ENCODE measurements around the gene AHDC1. TPM values are rescaled to one million over a fixed set of nuclear protein-coding genes. Genes with fewer than 3 reads are reported as not detected.

AHDC1 gene
- polyA plus RNA-seq, 2 of the 4 experiments (the other 2 are of a cell fraction), result 1.3 to 11.5 TPM

GRCh38 chr1:27513528-27513927, 90.4 kb downstream of the AHDC1 start:
- DNase-seq (ENCODE audit: low read depth in 1 of 2, low spot score in 1 of 2) (no peak), FAIRE-seq (no peak), ATAC-seq (no peak)
- Histone ChIP-seq H3K9me3 (no peaks in the 10 kb centered on the region), H3K4me3 (no peak overlapping the region), H3K27ac (no peak overlapping the region), H3K4me2 (no peak overlapping the region), H3K4me1 (no peaks in the 10 kb centered on the region)
- 97% methylated on average over 5 of the region's 5 CpGs for WGBS (ENCODE audit: missing lambda C conversion rate)
- CTCF ChIA-PET, result interaction anchor here (0.9 to 1.1 kb wide), 3 partner anchors 24 to 61 kb away, joined by 3 to 5 read pairs (median 3); no protein-coding TSS in a partner anchor
- no peak for TF ChIP-seq FOSL2 (IDR thresholded peaks at IDR 0.05)
- TF ChIP-seq FOSL2 (CRISPR knock-in tag; IDR thresholded peaks at IDR 0.05), result no peak
- TF ChIP-seq POLR2A (IDR thresholded peaks at IDR 0.05; ENCODE audit: low read length), result no peak
- no peak for TF ChIP-seq MAFK (IDR thresholded peaks at IDR 0.05; ENCODE audit: partially characterized antibody)
- no peak for TF ChIP-seq RAD21 (conservative IDR thresholded peaks at IDR 0.05 in 1 of 2, IDR thresholded peaks at IDR 0.05 in 1 of 2)
- no peak for TF ChIP-seq KDM5A (IDR thresholded peaks at IDR 0.05)
- TF ChIP-seq ZSCAN20 (CRISPR knock-in tag; IDR thresholded peaks at IDR 0.05), result no peak
- no peak for TF ChIP-seq CHD2 (IDR thresholded peaks at IDR 0.05; ENCODE audit: low read length, partially characterized antibody)
- no peak for TF ChIP-seq BHLHE40 (IDR thresholded peaks at IDR 0.05; ENCODE audit: low read depth, low read length)
- no peak for TF ChIP-seq ESRRA (IDR thresholded peaks at IDR 0.05; ENCODE audit: borderline replicate concordance, low read length)
- no peak for TF ChIP-seq BCL3 (IDR thresholded peaks at IDR 0.05)
- no peak for TF ChIP-seq HES2 (IDR thresholded peaks at IDR 0.05)
- no peak for TF ChIP-seq CHD4 (IDR thresholded peaks at IDR 0.05; ENCODE audit: borderline replicate concordance)
- no peak for TF ChIP-seq EHF (CRISPR knock-in tag; IDR thresholded peaks at IDR 0.05)
- TF ChIP-seq KDM1A (IDR thresholded peaks at IDR 0.05; ENCODE audit: low read depth), result no peak
- no peak for TF ChIP-seq CEBPB (IDR thresholded peaks at IDR 0.05)
- no peak for TF ChIP-seq RFX5 (IDR thresholded peaks at IDR 0.05)
- TF ChIP-seq POLR2AphosphoS2 (conservative IDR thresholded peaks at IDR 0.05; ENCODE audit: low read length), result no peak
- TF ChIP-seq SMC3 (IDR thresholded peaks at IDR 0.05), result no peak
- POLR2A ChIA-PET, result no interaction called here

GRCh38 chr1:27509127-27510080, 94.5 kb downstream of the AHDC1 start:
- TF ChIP-seq HMGXB4 (CRISPR knock-in tag; IDR thresholded peaks at IDR 0.05; ENCODE audit: borderline replicate concordance), result no peak
- TF ChIP-seq NR3C1 (IDR thresholded peaks at IDR 0.05), result no peak
- TF ChIP-seq EHMT2 (IDR thresholded peaks at IDR 0.05; ENCODE audit: low read depth), result no peak
- no peak for TF ChIP-seq KDM1A (IDR thresholded peaks at IDR 0.05; ENCODE audit: low read depth)
- ChIA-PET POLR2A (no interaction called here), CTCF (interaction anchor here (0.7 to 1.7 kb wide), 7 partner anchors 10 to 98 kb away, joined by 3 to 5 read pairs (median 3); no protein-coding TSS in a partner anchor)
- WGBS (ENCODE audit: missing lambda C conversion rate), result 82% methylated on average over 7 of the region's 9 CpGs
- ATAC-seq (no peak), DNase-seq (ENCODE audit: low read depth in 1 of 2, low spot score in 1 of 2) (no peak), FAIRE-seq (no peak)
- no peak overlapping the region for H3K4me3 ChIP-seq
- no peak overlapping the region for H3K27ac ChIP-seq
- H3K4me1 ChIP-seq, result peaks cover 5% of the 10 kb centered on the region
- H3K4me2 ChIP-seq, result no peak overlapping the region
- no peaks in the 10 kb centered on the region for H3K9me3 ChIP-seq

Data from A549 (cell line).